Mesenchymal stem cell (in vitro differentiated cells and primary cell): ENCODE measurements around the gene CYFIP2.
A peak's percentile ranks its signal among the peaks of the same experiment; 100 is the strongest.

Experiments
- DNase-seq: peaks from one replicate; pipeline ENCODE4 v3.0.0-alpha.2; 2013
- H2AFZ ChIP-seq: one replicate; pipeline ENCODE4 v1.6.1; 2013; ENCODE audit warnings: low read depth, mild to moderate bottlenecking, control low read depth, inconsistent platforms, low read length, moderate library complexity
- H2AK5ac ChIP-seq: 2 replicates; pipeline ENCODE4 v1.6.1; 2013; ENCODE audit warnings: low read length, moderate library complexity, mild to moderate bottlenecking, inconsistent platforms; ENCODE audit not compliant: severe bottlenecking
- H2BK120ac ChIP-seq: one replicate; pipeline ENCODE4 v1.6.1; 2013; ENCODE audit warnings: low read depth, mild to moderate bottlenecking, inconsistent platforms, low read length, moderate library complexity
- H2BK12ac ChIP-seq, 2 experiments: one replicate each; pipeline ENCODE4 v1.6.1; 2013; ENCODE audit warnings: inconsistent platforms in 2 of 2, low read length in 2 of 2, mild to moderate bottlenecking in 2 of 2, moderate library complexity in 2 of 2, control low read depth in 1 of 2
- H2BK15ac ChIP-seq: one replicate; pipeline ENCODE4 v1.6.1; 2013; ENCODE audit warnings: mild to moderate bottlenecking, low read depth, inconsistent platforms; ENCODE audit not compliant: poor library complexity, severe bottlenecking
- H2BK5ac ChIP-seq: 2 replicates; pipeline ENCODE4 v1.6.1; 2013; ENCODE audit warnings: low read depth, mild to moderate bottlenecking, low read length, control low read depth, inconsistent platforms; ENCODE audit not compliant: poor library complexity, severe bottlenecking
- H3K14ac ChIP-seq, 2 experiments: one replicate each; pipeline ENCODE4 v1.6.1; 2013; ENCODE audit warnings: inconsistent platforms in 2 of 2, low read length in 2 of 2, control low read depth in 1 of 2, mild to moderate bottlenecking in 1 of 2, moderate library complexity in 1 of 2
- H3K18ac ChIP-seq, 2 experiments: one replicate each; pipeline ENCODE4 v1.6.1; 2013; ENCODE audit warnings: inconsistent platforms in 2 of 2, low read length in 2 of 2, control low read depth in 1 of 2, low read depth in 1 of 2, mild to moderate bottlenecking in 1 of 2
- H3K23ac ChIP-seq, 2 experiments: one replicate each; pipeline ENCODE4 v1.6.1; 2013; ENCODE audit warnings: inconsistent platforms in 2 of 2, low read length in 2 of 2, mild to moderate bottlenecking in 2 of 2, moderate library complexity in 2 of 2, control low read depth in 1 of 2
- H3K27ac ChIP-seq: 2 replicates; pipeline ENCODE4 v1.5.1; 2013; ENCODE audit warnings: mild to moderate bottlenecking, moderate library complexity, low read length, control low read depth, inconsistent platforms; ENCODE audit not compliant: poor library complexity, severe bottlenecking
- H3K27me3 ChIP-seq, 2 experiments: 2 replicates each; pipeline versions ENCODE4 v1.6.1 to v1.7.0; 2013; ENCODE audit warnings: low read length in 2 of 2, mild to moderate bottlenecking in 2 of 2, moderate library complexity in 2 of 2, control low read depth in 1 of 2, inconsistent platforms in 1 of 2; ENCODE audit not compliant: control insufficient read depth in 1 of 2, insufficient read depth in 1 of 2
- H3K36me3 ChIP-seq, 2 experiments: 2 replicates each; pipeline versions ENCODE4 v1.6.1 to v1.7.0; 2013; ENCODE audit warnings: low read length in 2 of 2, control low read depth in 1 of 2, inconsistent platforms in 1 of 2, low read depth in 1 of 2, mild to moderate bottlenecking in 1 of 2; ENCODE audit not compliant: insufficient read depth in 2 of 2, control insufficient read depth in 1 of 2
- H3K4ac ChIP-seq, 2 experiments: one replicate each; pipeline ENCODE4 v1.6.1; 2013; ENCODE audit warnings: inconsistent platforms in 2 of 2, low read length in 2 of 2, mild to moderate bottlenecking in 2 of 2, moderate library complexity in 2 of 2, control low read depth in 1 of 2, low read depth in 1 of 2
- H3K4me1 ChIP-seq: 2 replicates; pipeline ENCODE4 v1.6.1; 2013; ENCODE audit warnings: low read depth, low read length, control low read depth; ENCODE audit not compliant: control insufficient read depth, insufficient read depth
- H3K4me2 ChIP-seq: 2 replicates; pipeline ENCODE4 v1.6.1; 2013; ENCODE audit warnings: low read length, mild to moderate bottlenecking, inconsistent platforms; ENCODE audit not compliant: poor library complexity, severe bottlenecking
- H3K4me3 ChIP-seq, 2 experiments: 2 replicates each; pipeline versions ENCODE4 v1.5.1 to v1.7.0; 2013; ENCODE audit warnings: low read length in 2 of 2, mild to moderate bottlenecking in 2 of 2, control low read depth in 1 of 2, low read depth in 1 of 2; ENCODE audit not compliant: insufficient read depth in 1 of 2
- H3K79me1 ChIP-seq: replicated peaks from 2 replicates; pipeline ENCODE4 v1.6.1; 2013; ENCODE audit warnings: mild to moderate bottlenecking, control low read depth, low read length, inconsistent platforms; ENCODE audit not compliant: poor library complexity, severe bottlenecking
- H3K9ac ChIP-seq: 2 replicates; pipeline ENCODE4 v1.7.0; 2013; ENCODE audit warnings: mild to moderate bottlenecking, low read length, moderate library complexity
- H3K9me3 ChIP-seq: 2 replicates; pipeline ENCODE4 v1.7.0; 2013; ENCODE audit warnings: mild to moderate bottlenecking, low read length; ENCODE audit not compliant: control insufficient read depth
- H4K8ac ChIP-seq: one replicate; pipeline ENCODE4 v1.6.1; 2013; ENCODE audit warnings: inconsistent platforms, mild to moderate bottlenecking, low read length, moderate library complexity
- H4K91ac ChIP-seq: one replicate; pipeline ENCODE4 v1.6.1; 2013; ENCODE audit warnings: mild to moderate bottlenecking, low read length, inconsistent platforms
- WGBS: methylation state at CpG from one replicate; pipeline ENCODE4 v1.1.7; 2013; ENCODE audit warnings: mixed read lengths; 5-methylcytosine and 5-hydroxymethylcytosine counted together

Gene CYFIP2

DNA sequence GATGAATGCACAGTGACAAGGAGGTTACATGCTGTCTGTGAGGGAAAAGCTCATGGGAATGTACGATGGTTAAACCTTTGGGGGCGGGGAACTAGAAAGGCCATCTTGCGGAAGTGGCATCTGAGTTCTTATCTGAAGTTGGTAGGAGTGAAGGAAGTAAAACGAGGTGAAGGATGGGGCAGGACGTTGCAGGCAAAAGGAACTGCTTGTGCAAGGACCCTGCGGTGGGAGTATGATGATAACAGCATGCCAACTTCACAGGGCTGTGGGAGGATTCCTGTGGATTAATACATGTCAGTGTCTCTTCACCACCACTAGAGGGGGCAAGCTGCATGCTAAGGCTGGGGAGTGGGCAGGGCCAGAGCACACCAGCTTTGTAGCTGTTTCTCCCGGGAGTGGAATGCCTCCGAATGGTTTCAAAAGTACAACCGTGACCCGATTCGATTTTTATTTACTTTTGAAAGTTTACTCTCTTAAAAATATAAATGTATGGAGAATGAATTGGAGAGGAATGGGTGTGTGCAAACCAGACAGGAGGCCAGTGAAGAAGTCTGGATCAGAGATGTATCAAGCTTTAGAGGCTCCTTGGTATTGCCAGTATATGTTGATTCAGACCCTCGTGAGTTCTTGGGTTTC is 62.5 kb downstream of the CYFIP2 start:
- no peak overlapping the region for H2BK5ac ChIP-seq
- no peak overlapping the region for H3K27ac ChIP-seq
- H2BK15ac ChIP-seq = no peak overlapping the region
- no peaks in the 10 kb centered on the region for H3K27me3 ChIP-seq
- H3K9me3 ChIP-seq = no peaks in the 10 kb centered on the region
- H2BK120ac ChIP-seq = no peak overlapping the region
- no peak overlapping the region for H3K18ac ChIP-seq
- peak overlapping the region; percentile 65 for H3K4me2 ChIP-seq
- peak; percentile 83 for DNase-seq
- H4K91ac ChIP-seq = no peak overlapping the region
- no peak overlapping the region for H4K8ac ChIP-seq
- peak overlapping the region in 1 of 2 experiments; percentile 43 for H3K4me3 ChIP-seq
- no peak overlapping the region for H3K14ac ChIP-seq
- no peaks in the 10 kb centered on the region for H3K79me1 ChIP-seq
- H2AK5ac ChIP-seq = no peak overlapping the region
- no peak overlapping the region for H2BK12ac ChIP-seq
- WGBS = 51% methylated on average over 6 of the region's 12 CpGs
- peak overlapping the region; percentile 29 for H2AFZ ChIP-seq
- no peak overlapping the region for H3K23ac ChIP-seq
- no peaks in the 10 kb centered on the region for H3K4me1 ChIP-seq
- H3K9ac ChIP-seq = peak overlapping the region; percentile 77
- no peak overlapping the region for H3K4ac ChIP-seq
- peaks cover 4 to 44% of the 10 kb centered on the region in 2 experiments for H3K36me3 ChIP-seq

DNA sequence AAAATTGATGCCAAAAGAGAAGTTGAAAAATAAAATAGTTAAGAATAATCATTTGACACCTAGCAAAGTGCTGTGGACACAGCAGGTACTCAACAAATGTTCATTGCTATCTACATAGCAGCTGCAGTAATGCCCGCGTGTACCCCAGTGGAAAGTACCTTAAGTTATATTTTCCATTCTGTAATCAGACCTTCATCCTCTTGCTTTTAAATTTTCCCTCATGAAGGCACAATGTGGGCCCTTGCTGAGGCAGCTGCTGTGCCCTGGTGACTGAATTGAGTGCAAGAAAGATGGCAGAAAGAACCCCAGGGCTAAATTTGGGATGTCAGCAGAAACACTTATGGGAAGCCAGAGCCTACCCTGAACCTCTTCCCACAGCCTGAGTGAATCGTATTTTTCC is 65.9 kb downstream of the CYFIP2 start:
- H4K8ac ChIP-seq = no peak overlapping the region
- H2AK5ac ChIP-seq = no peak overlapping the region
- H3K14ac ChIP-seq = no peak overlapping the region
- H3K4me3 ChIP-seq = no peak overlapping the region
- no peak overlapping the region for H3K27ac ChIP-seq
- no peak overlapping the region for H2BK12ac ChIP-seq
- no peak overlapping the region for H3K4me2 ChIP-seq
- DNase-seq = no peak
- no peaks in the 10 kb centered on the region for H3K9me3 ChIP-seq
- H3K23ac ChIP-seq = no peak overlapping the region
- no peak overlapping the region for H2BK15ac ChIP-seq
- peaks cover 7% of the 10 kb centered on the region for H3K4me1 ChIP-seq
- H2AFZ ChIP-seq = no peak overlapping the region
- H3K9ac ChIP-seq = no peak overlapping the region
- no peak overlapping the region for H3K18ac ChIP-seq
- WGBS = 84% methylated on average over 3 of the region's 3 CpGs
- no peaks in the 10 kb centered on the region for H3K79me1 ChIP-seq
- H2BK5ac ChIP-seq = no peak overlapping the region
- H3K4ac ChIP-seq = no peak overlapping the region
- H4K91ac ChIP-seq = no peak overlapping the region
- H3K27me3 ChIP-seq = no peaks in the 10 kb centered on the region
- no peak overlapping the region for H2BK120ac ChIP-seq
- H3K36me3 ChIP-seq = peaks cover 13 to 20% of the 10 kb centered on the region in 2 experiments

DNA sequence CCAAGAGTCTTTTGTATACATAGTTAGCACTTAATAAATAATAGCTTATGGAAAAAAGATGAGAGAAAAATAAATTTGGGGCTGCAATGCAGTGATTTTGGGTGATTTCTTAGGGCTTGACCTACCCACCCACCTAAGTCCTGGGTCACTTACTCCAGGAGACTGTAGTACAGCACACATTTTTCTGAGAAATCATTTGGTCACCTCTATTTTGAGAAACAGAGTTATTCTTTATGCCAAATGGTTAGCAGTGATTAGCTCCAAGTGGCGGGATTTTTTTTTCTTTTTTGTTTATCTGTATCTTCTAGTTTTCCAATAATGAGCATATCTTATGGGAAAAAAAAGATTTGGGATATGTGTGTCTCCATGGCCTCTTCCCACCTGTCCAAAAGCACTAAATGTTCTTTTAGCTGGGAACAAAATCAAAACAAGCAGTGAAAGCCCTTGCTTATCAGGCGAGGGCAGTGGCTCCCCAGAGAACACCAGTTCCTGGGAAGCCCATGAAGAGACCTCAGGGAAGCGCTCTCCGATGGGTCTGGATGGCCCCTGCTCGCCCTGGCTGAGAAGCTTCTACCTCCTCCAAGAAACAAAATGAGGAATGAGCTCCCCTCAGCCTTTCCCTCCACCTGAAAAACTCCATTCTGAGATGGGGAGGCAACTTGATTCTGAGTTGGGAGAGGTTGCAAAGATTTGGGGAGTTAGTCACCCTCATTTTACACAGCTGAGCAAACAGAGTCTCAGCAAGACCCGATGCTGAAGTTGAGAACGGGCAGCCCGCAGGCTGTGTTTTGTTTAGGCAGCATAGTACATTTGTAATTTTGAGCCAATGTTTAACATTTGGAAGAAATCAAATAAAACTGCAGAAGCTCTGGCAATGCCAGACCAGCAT is 69.9 kb downstream of the CYFIP2 start:
- H3K27ac ChIP-seq = peak overlapping the region; percentile 9
- H4K91ac ChIP-seq = no peak overlapping the region
- H4K8ac ChIP-seq = no peak overlapping the region
- H3K9me3 ChIP-seq = no peaks in the 10 kb centered on the region
- H3K27me3 ChIP-seq = no peaks in the 10 kb centered on the region
- no peak overlapping the region for H3K14ac ChIP-seq
- no peak overlapping the region for H3K23ac ChIP-seq
- no peak overlapping the region for H2BK12ac ChIP-seq
- H3K4me3 ChIP-seq = no peak overlapping the region
- H2AFZ ChIP-seq = no peak overlapping the region
- H3K4me2 ChIP-seq = no peak overlapping the region
- no peak overlapping the region for H3K4ac ChIP-seq
- H2BK15ac ChIP-seq = no peak overlapping the region
- no peak for DNase-seq
- no peak overlapping the region for H2BK5ac ChIP-seq
- no peaks in the 10 kb centered on the region for H3K79me1 ChIP-seq
- H2AK5ac ChIP-seq = no peak overlapping the region
- H3K4me1 ChIP-seq = peaks cover 7% of the 10 kb centered on the region
- H3K9ac ChIP-seq = no peak overlapping the region
- WGBS = 91% methylated on average over 4 of the region's 8 CpGs
- H3K36me3 ChIP-seq = peaks cover 10 to 21% of the 10 kb centered on the region in 2 experiments
- no peak overlapping the region for H3K18ac ChIP-seq
- no peak overlapping the region for H2BK120ac ChIP-seq

DNA sequence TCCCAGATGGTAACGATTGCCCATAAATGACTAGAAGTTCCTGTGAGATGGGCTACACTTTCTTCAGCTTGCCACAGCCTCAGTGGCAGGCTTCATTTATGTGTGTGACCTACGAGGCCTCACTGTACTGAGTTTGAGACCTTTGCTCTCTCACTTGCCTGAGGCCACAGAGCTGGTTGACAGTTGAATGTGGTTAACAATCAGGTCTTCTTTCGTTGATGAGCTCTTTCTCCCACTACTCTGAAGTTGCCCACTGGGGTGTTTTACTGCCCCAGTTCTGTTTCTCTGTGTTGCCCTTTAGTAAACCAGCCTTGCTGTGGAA is 70.5 kb downstream of the CYFIP2 start:
- Histone ChIP-seq H4K91ac (no peak overlapping the region), H3K79me1 (no peaks in the 10 kb centered on the region), H3K4ac (no peak overlapping the region), H3K9ac (no peak overlapping the region), H2BK12ac (no peak overlapping the region), H2BK15ac (no peak overlapping the region), H2BK5ac (no peak overlapping the region), H3K36me3 (peaks cover 10 to 21% of the 10 kb centered on the region in 2 experiments), H3K23ac (no peak overlapping the region), H3K18ac (no peak overlapping the region), H3K4me1 (peaks cover 7% of the 10 kb centered on the region), H3K27me3 (no peaks in the 10 kb centered on the region), H3K4me2 (no peak overlapping the region), H3K14ac (no peak overlapping the region), H2AK5ac (no peak overlapping the region), H2AFZ (no peak overlapping the region), H3K9me3 (no peaks in the 10 kb centered on the region), H4K8ac (no peak overlapping the region), H3K27ac (peak overlapping the region; percentile 36), H2BK120ac (no peak overlapping the region), H3K4me3 (no peak overlapping the region)
- WGBS = 80% methylated on average over 3 of the region's 3 CpGs
- no peak for DNase-seq
